H9 (cell line): ENCODE results near the gene CDH8. TPM values are rescaled to one million over a fixed set of nuclear protein-coding genes. Genes with fewer than 3 reads are reported as not detected.

Experiments
- DNase-seq: peaks from one replicate; pipeline ENCODE4 v3.0.0-alpha.2; 2017
- H2AFZ ChIP-seq: one replicate; pipeline ENCODE4 v1.6.1; 2013; ENCODE audit warnings: mild to moderate bottlenecking, low read length, control low read depth, moderate library complexity
- H2AK5ac ChIP-seq: 2 replicates; pipeline ENCODE4 v1.6.1; 2013; ENCODE audit warnings: low read length, control low read depth, mixed read lengths; ENCODE audit not compliant: insufficient read length
- H2BK120ac ChIP-seq: one replicate; pipeline ENCODE4 v1.6.1; 2013; ENCODE audit warnings: low read depth, mild to moderate bottlenecking, low read length, control low read depth, inconsistent platforms; ENCODE audit not compliant: poor library complexity, severe bottlenecking
- H2BK12ac ChIP-seq: 2 replicates; pipeline ENCODE4 v1.6.1; 2013; ENCODE audit warnings: low read length, control low read depth, mixed read lengths, low read depth; ENCODE audit not compliant: insufficient read length
- H2BK15ac ChIP-seq: 2 replicates; pipeline ENCODE4 v1.6.1; 2013; ENCODE audit warnings: low read depth, low read length, control low read depth
- H2BK20ac ChIP-seq: one replicate; pipeline ENCODE4 v1.6.1; 2013; ENCODE audit warnings: low read depth, mild to moderate bottlenecking, low read length, control low read depth, inconsistent platforms; ENCODE audit not compliant: poor library complexity, severe bottlenecking
- H2BK5ac ChIP-seq: 2 replicates; pipeline ENCODE4 v1.6.1; 2013; ENCODE audit warnings: low read length, control low read depth, mixed read lengths; ENCODE audit not compliant: insufficient read length
- H3K14ac ChIP-seq: 2 replicates; pipeline ENCODE4 v1.6.1; 2013; ENCODE audit warnings: low read length, control low read depth; ENCODE audit not compliant: insufficient read depth
- H3K18ac ChIP-seq: 2 replicates; pipeline ENCODE4 v1.6.1; 2013; ENCODE audit warnings: low read depth, mild to moderate bottlenecking, mixed read lengths, low read length, control low read depth; ENCODE audit not compliant: insufficient read length
- H3K23ac ChIP-seq: 2 replicates; pipeline ENCODE4 v1.6.1; 2013; ENCODE audit warnings: low read length, control low read depth, mixed read lengths, low read depth; ENCODE audit not compliant: insufficient read length
- H3K23me2 ChIP-seq: 2 replicates; pipeline ENCODE4 v1.6.1; 2013; ENCODE audit warnings: low read depth, mild to moderate bottlenecking, mixed read lengths, low read length, control low read depth; ENCODE audit not compliant: insufficient read length, poor library complexity, severe bottlenecking
- H3K27ac ChIP-seq: 2 replicates; pipeline ENCODE4 v1.5.1; 2013; ENCODE audit warnings: low read length, control low read depth, mixed read lengths, low read depth; ENCODE audit not compliant: insufficient read length
- H3K27me3 ChIP-seq: 2 replicates; pipeline ENCODE4 v1.6.1; 2013; ENCODE audit warnings: low read length, control low read depth, inconsistent platforms; ENCODE audit not compliant: insufficient read depth
- H3K4ac ChIP-seq: 2 replicates; pipeline ENCODE4 v1.6.1; 2013; ENCODE audit warnings: low read depth, mild to moderate bottlenecking, control low read depth, inconsistent platforms, low read length, moderate library complexity
- H3K4me1 ChIP-seq: 2 replicates; pipeline ENCODE4 v1.6.1; 2013; ENCODE audit warnings: low read length, control low read depth, inconsistent platforms; ENCODE audit not compliant: insufficient read depth
- H3K4me2 ChIP-seq: 2 replicates; pipeline ENCODE4 v1.6.1; 2013; ENCODE audit warnings: low read length, control low read depth, mixed read lengths; ENCODE audit not compliant: insufficient read length, insufficient read depth
- H3K56ac ChIP-seq: 2 replicates; pipeline ENCODE4 v1.6.1; 2013; ENCODE audit warnings: low read depth, mild to moderate bottlenecking, mixed read lengths, low read length, control low read depth; ENCODE audit not compliant: insufficient read length
- H3K79me1 ChIP-seq: 2 replicates; pipeline ENCODE4 v1.6.1; 2013; ENCODE audit warnings: low read depth, mild to moderate bottlenecking, moderate library complexity, low read length, control low read depth, inconsistent platforms; ENCODE audit not compliant: insufficient read depth, poor library complexity, severe bottlenecking
- H3K79me2 ChIP-seq: 2 replicates; pipeline ENCODE4 v1.6.1; 2013; ENCODE audit warnings: low read length, control low read depth, inconsistent platforms; ENCODE audit not compliant: insufficient read depth
- H3K9ac ChIP-seq: 2 replicates; pipeline ENCODE4 v1.6.1; 2013; ENCODE audit warnings: low read length, control low read depth, mixed read lengths; ENCODE audit not compliant: insufficient read length; ENCODE audit errors: extremely low read depth
- H3K9me3 ChIP-seq: one replicate; pipeline ENCODE4 v1.6.1; 2013; ENCODE audit warnings: low read depth, low read length, inconsistent platforms; ENCODE audit not compliant: control insufficient read depth
- H3T11ph ChIP-seq: one replicate; pipeline ENCODE4 v1.6.1; 2013; ENCODE audit warnings: mild to moderate bottlenecking, low read length, control low read depth, inconsistent platforms
- H4K20me1 ChIP-seq: one replicate; pipeline ENCODE4 v1.6.1; 2013; ENCODE audit not compliant: control insufficient read depth, insufficient read length, insufficient read depth
- H4K5ac ChIP-seq: 2 replicates; pipeline ENCODE4 v1.6.1; 2013; ENCODE audit warnings: low read depth, mild to moderate bottlenecking, mixed read lengths, low read length, control low read depth; ENCODE audit not compliant: insufficient read length
- H4K8ac ChIP-seq: replicated peaks from 2 replicates; pipeline ENCODE4 v1.6.1; 2013; ENCODE audit warnings: low read length, control low read depth, mixed read lengths, low read depth; ENCODE audit not compliant: insufficient read length
- H4K91ac ChIP-seq: 2 replicates; pipeline ENCODE4 v1.6.1; 2013; ENCODE audit warnings: low read depth, mild to moderate bottlenecking, moderate library complexity, mixed read lengths, low read length, control low read depth; ENCODE audit not compliant: insufficient read length
- H3K27ac Mint-ChIP-seq, 3 experiments: 2 replicates in 2 of 3; 3 replicates in 1 of 3; pipeline ENCODE4 v1.8.0; 2020 to 2021; ENCODE audit warnings: mixed read lengths in 3 of 3, mild to moderate bottlenecking in 1 of 3, moderate library complexity in 1 of 3
- H3K27me3 Mint-ChIP-seq: 2 replicates; pipeline ENCODE4 v1.8.0; 2021; ENCODE audit warnings: low read depth, mild to moderate bottlenecking, moderate library complexity, mixed read lengths
- H3K36me3 Mint-ChIP-seq, 3 experiments: 2 replicates in 2 of 3; 3 replicates in 1 of 3; pipeline ENCODE4 v1.8.0; 2020 to 2021; ENCODE audit warnings: low read depth in 3 of 3, mixed read lengths in 3 of 3; ENCODE audit not compliant: insufficient read depth in 1 of 3
- H3K4me1 Mint-ChIP-seq, 2 experiments: 2 replicates each; pipeline ENCODE4 v1.8.0; 2020; ENCODE audit warnings: mixed read lengths in 2 of 2
- H3K4me3 Mint-ChIP-seq, 2 experiments: 2 replicates in 1 of 2; 3 replicates in 1 of 2; pipeline ENCODE4 v1.8.0; 2020 to 2021; ENCODE audit warnings: mild to moderate bottlenecking in 2 of 2, mixed read lengths in 2 of 2, moderate library complexity in 1 of 2
- H3K9me3 Mint-ChIP-seq, 2 experiments: 2 replicates in 1 of 2; 3 replicates in 1 of 2; pipeline ENCODE4 v1.8.0; 2020; ENCODE audit warnings: mild to moderate bottlenecking in 2 of 2, mixed read lengths in 2 of 2, moderate library complexity in 1 of 2
- CTCF ChIP-seq: fragments of 200-600 bp; sonication (generic); conservative IDR thresholded peaks from 3 replicates; pipeline ENCODE4 v1.8.0; 2021; ENCODE audit warnings: antibody characterized with exemption, mild to moderate bottlenecking
- WGBS: extraction: QIAGEN DNeasy Blood & Tissue Kit; methylation state at CpG from one replicate; pipeline ENCODE4 v1.1.7; 2013; ENCODE audit warnings: missing lambda C conversion rate, low lambda C conversion rate, mixed read lengths; ENCODE audit not compliant: insufficient read length; ENCODE audit errors: extremely low coverage; 5-methylcytosine and 5-hydroxymethylcytosine counted together
- total RNA-seq: library from RNA; stranded (reverse); gene quantifications from 2 replicates; pipeline ENCODE4 v1.2.1, GENCODE V29; 2021

The CDH8 gene
- total RNA-seq, 1 experiment from 2014 or later: 12.0 TPM

DNA sequence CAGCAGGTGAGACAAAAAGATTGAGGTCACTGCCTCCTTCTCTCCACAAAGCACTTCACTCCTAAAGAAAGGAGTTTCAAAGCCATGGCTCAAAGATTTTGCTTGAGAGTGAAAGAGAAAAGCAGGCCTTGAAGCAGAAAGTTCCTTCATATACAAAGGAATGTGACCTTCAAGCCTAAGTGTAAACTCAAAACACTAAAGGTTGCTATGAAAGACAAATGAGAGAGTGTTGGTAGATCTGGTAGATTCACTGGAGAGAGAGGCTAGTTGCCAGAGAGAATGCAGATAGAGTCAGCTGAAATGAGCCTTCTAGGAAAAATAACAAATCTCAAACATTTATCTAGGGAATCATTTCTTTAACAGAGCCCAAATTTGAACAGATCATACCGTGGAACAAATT is 305.2 kb downstream of the CDH8 start:
- no peak overlapping the region for H3K4me3 Mint-ChIP-seq
- H3K4me1 Mint-ChIP-seq: peaks cover 29 to 30% of the 10 kb centered on the region in 2 experiments
- no peaks in the 10 kb centered on the region for H3K9me3 ChIP-seq
- no peak for TF ChIP-seq CTCF
- H3K18ac ChIP-seq: no peak overlapping the region
- no peak overlapping the region for H2BK15ac ChIP-seq
- no CpG with 5 or more reads among the region's 1 CpG for WGBS
- H4K8ac ChIP-seq: no peak overlapping the region
- no peak overlapping the region for H3K4ac ChIP-seq
- H2BK20ac ChIP-seq: no peak overlapping the region
- no peak overlapping the region for H4K91ac ChIP-seq
- no peak overlapping the region for H3K4me2 ChIP-seq
- no peak overlapping the region for H3K23ac ChIP-seq
- no peaks in the 10 kb centered on the region for H3K23me2 ChIP-seq
- H3K14ac ChIP-seq: no peak overlapping the region
- no peak overlapping the region for H4K5ac ChIP-seq
- no peak for DNase-seq
- H2BK5ac ChIP-seq: no peak overlapping the region
- H3K4me1 ChIP-seq: 0 out of 2 replicates have a peak, but pooled peaks cover 2% of the 10 kb centered on the region
- H3K36me3 Mint-ChIP-seq: no peaks in the 10 kb centered on the region
- H3K56ac ChIP-seq: no peak overlapping the region
- H3T11ph ChIP-seq: no peak overlapping the region
- H3K79me2 ChIP-seq: no peaks in the 10 kb centered on the region
- no peak overlapping the region for H3K9ac ChIP-seq
- H2BK12ac ChIP-seq: no peak overlapping the region
- no peaks in the 10 kb centered on the region for H3K9me3 Mint-ChIP-seq
- H2AK5ac ChIP-seq: no peak overlapping the region
- H3K79me1 ChIP-seq: no peaks in the 10 kb centered on the region
- no peak overlapping the region for H2AFZ ChIP-seq
- H3K27me3 Mint-ChIP-seq: no peaks in the 10 kb centered on the region
- H3K27ac ChIP-seq: peak overlapping the region; percentile 38
- H3K27me3 ChIP-seq: no peaks in the 10 kb centered on the region
- H2BK120ac ChIP-seq: no peak overlapping the region
- no peaks in the 10 kb centered on the region for H4K20me1 ChIP-seq
- H3K27ac Mint-ChIP-seq: peak overlapping the region; percentile 17 to 97 (median 47); a peak in 5 of 7 replicates
